CD14-positive monocyte (primary cell): ENCODE results near the gene SKIC8. TPM values are rescaled to one million over a fixed set of nuclear protein-coding genes. Genes with fewer than 3 reads are reported as not detected.

Experiments used
- DNase-seq, 3 donors: peaks; one replicate each; pipeline ENCODE4 v3.0.0-alpha.2; 2011 to 2022
- H2AFZ ChIP-seq: 2 replicates; pipeline ENCODE4 v1.6.0; 2012; ENCODE audit warnings: mild to moderate bottlenecking, low read depth, low read length, inconsistent platforms; ENCODE audit not compliant: insufficient read depth, poor library complexity, severe bottlenecking
- H3K27ac ChIP-seq, 2 donors: 1 replicate in 1 of 2; 2 replicates in 1 of 2; pipeline ENCODE4 v1.5.1; 2012 to 2013; ENCODE audit warnings: low read length in 2 of 2, control low read depth in 1 of 2, inconsistent platforms in 1 of 2, low read depth in 1 of 2, mild to moderate bottlenecking in 1 of 2
- H3K27me3 ChIP-seq, 2 donors: one replicate each; pipeline versions ENCODE4 v1.6.0 to v1.6.1; 2011 to 2013; ENCODE audit warnings: low read length in 2 of 2; ENCODE audit not compliant: control insufficient read depth in 2 of 2, insufficient read depth in 2 of 2
- H3K36me3 ChIP-seq, 2 donors: replicated peaks in 1 of 2; 1 replicate in 1 of 2; 2 replicates in 1 of 2; pipeline versions ENCODE4 v1.5.1 to v1.6.1; 2012 to 2013; ENCODE audit warnings: low read length in 2 of 2, control low read depth in 1 of 2, inconsistent platforms in 1 of 2, mild to moderate bottlenecking in 1 of 2; ENCODE audit not compliant: insufficient read depth in 2 of 2, control insufficient read depth in 1 of 2
- H3K4me1 ChIP-seq, 2 donors: 1 replicate in 1 of 2; 2 replicates in 1 of 2; pipeline versions ENCODE4 v1.5.1 to v1.6.1; 2012 to 2013; ENCODE audit warnings: low read length in 2 of 2, control low read depth in 1 of 2, inconsistent platforms in 1 of 2, mild to moderate bottlenecking in 1 of 2, moderate library complexity in 1 of 2; ENCODE audit not compliant: insufficient read depth in 2 of 2, control insufficient read depth in 1 of 2
- H3K4me2 ChIP-seq: replicated peaks from 2 replicates; pipeline ENCODE3; 2012; ENCODE audit warnings: low read length, moderate library complexity, mild to moderate bottlenecking; ENCODE audit not compliant: poor library complexity, severe bottlenecking; ENCODE audit errors: extremely low read depth
- H3K4me3 ChIP-seq, 3 experiments: fragments of 200-600 bp in 1 of 3; sonication (generic) in 1 of 3; replicated peaks in 1 of 3; 1 replicate in 2 of 3; 2 replicates in 1 of 3; pipeline ENCODE4 v1.5.1; 2011 to 2013; ENCODE audit warnings: low read length in 3 of 3, mild to moderate bottlenecking in 3 of 3, control low read depth in 2 of 3, low read depth in 2 of 3, inconsistent platforms in 1 of 3, moderate library complexity in 1 of 3
- H3K79me2 ChIP-seq: 2 replicates; pipeline ENCODE4 v1.6.0; 2012; ENCODE audit warnings: mild to moderate bottlenecking, control low read depth, inconsistent platforms, low read length, moderate library complexity; ENCODE audit not compliant: insufficient read depth
- H3K9ac ChIP-seq: 2 replicates; pipeline ENCODE4 v1.6.0; 2017; ENCODE audit warnings: low read length, mild to moderate bottlenecking; ENCODE audit not compliant: insufficient read depth, poor library complexity, severe bottlenecking
- H3K9me3 ChIP-seq, 2 donors: replicated peaks in 1 of 2; 1 replicate in 1 of 2; 2 replicates in 1 of 2; pipeline versions ENCODE4 v1.5.1 to v1.6.1; 2012 to 2013; ENCODE audit warnings: low read length in 2 of 2, control low read depth in 1 of 2; ENCODE audit not compliant: control insufficient read depth in 1 of 2, insufficient read depth in 1 of 2
- H4K20me1 ChIP-seq: 2 replicates; pipeline ENCODE4 v1.6.0; 2012; ENCODE audit warnings: mild to moderate bottlenecking, low read length, control low read depth, moderate library complexity; ENCODE audit not compliant: insufficient read depth
- H3K27ac Mint-ChIP-seq, 7 donors: one replicate each; pipeline ENCODE4 v1.8.0; 2020; ENCODE audit warnings: mild to moderate bottlenecking in 7 of 7, mixed read lengths in 7 of 7, moderate library complexity in 6 of 7, inconsistent platforms in 2 of 7
- H3K27me3 Mint-ChIP-seq, 3 donors: one replicate each; pipeline ENCODE4 v1.8.0; 2021 to 2022; ENCODE audit warnings: low read depth in 3 of 3, mild to moderate bottlenecking in 3 of 3, mixed read lengths in 3 of 3, moderate library complexity in 3 of 3, inconsistent platforms in 1 of 3
- H3K36me3 Mint-ChIP-seq, 2 donors: one replicate each; pipeline ENCODE4 v1.8.0; 2020; ENCODE audit warnings: mixed read lengths in 2 of 2, inconsistent platforms in 1 of 2, mild to moderate bottlenecking in 1 of 2
- H3K4me1 Mint-ChIP-seq: one replicate; pipeline ENCODE4 v1.8.0; 2020; ENCODE audit warnings: mild to moderate bottlenecking, mixed read lengths
- H3K4me3 Mint-ChIP-seq, 2 donors: one replicate each; pipeline ENCODE4 v1.8.0; 2020; ENCODE audit warnings: mild to moderate bottlenecking in 2 of 2, mixed read lengths in 2 of 2, moderate library complexity in 1 of 2
- H3K9me3 Mint-ChIP-seq, 7 donors: one replicate each; pipeline ENCODE4 v1.8.0; 2020 to 2022; ENCODE audit warnings: mixed read lengths in 7 of 7, mild to moderate bottlenecking in 6 of 7, moderate library complexity in 6 of 7, inconsistent platforms in 2 of 7
- CTCF ChIP-seq: fragments of 200-600 bp; IDR thresholded peaks from one replicate; pipeline ENCODE4 v1.8.0; 2022; ENCODE audit warnings: antibody characterized with exemption, mild to moderate bottlenecking
- WGBS: methylation state at CpG from one replicate; pipeline ENCODE4 v1.1.5; 2013; ENCODE audit warnings: missing lambda C conversion rate; ENCODE audit not compliant: insufficient coverage; 5-methylcytosine and 5-hydroxymethylcytosine counted together
- intact Hi-C, 2 donors: fragments of 100-400 bp; cut with micrococcal nuclease; formaldehyde crosslinking; loops; one replicate each; pipeline versions ENCODE4 v1.15.0 to v1.15.1; 2023
- polyA plus RNA-seq, 3 donors: library from polyadenylated mRNA; depleted of rRNA in 1 of 3; unstranded in 2 of 3; stranded (reverse) in 1 of 3; fragments of 300-500 nt in 2 of 3; fragments of >200 nt in 1 of 3; fragmentation: Illumina TruSeq in 2 of 3; gene quantifications; 1 replicate in 2 of 3; 2 replicates in 1 of 3; pipeline ENCODE4 v1.2.3, GENCODE V29; 2012 to 2021

The SKIC8 gene
- polyA plus RNA-seq, 3 donors: 59.8 to 123 (median 88.0) TPM

- no peak overlapping the region for H3K27ac ChIP-seq
- H3K9me3 ChIP-seq: no peaks in the 10 kb centered on the region
- peak overlapping the region; percentile 67 to 75 for H3K4me3 Mint-ChIP-seq
- no peaks in the 10 kb centered on the region for H3K27me3 ChIP-seq
- H3K4me3 ChIP-seq: no peak overlapping the region
- peak overlapping the region; percentile 91 for H2AFZ ChIP-seq
- intact Hi-C loops: no loop called here
- H3K79me2 ChIP-seq: peaks cover 9% of the 10 kb centered on the region
- WGBS: 88% methylated on average over 5 of the region's 7 CpGs
- H3K4me1 ChIP-seq: peaks cover 11 to 19% of the 10 kb centered on the region in 2 donors
- H3K27ac Mint-ChIP-seq: peak overlapping the region in 1 of 7 donors; percentile 30
- no peak for DNase-seq
- H3K9ac ChIP-seq: no peak overlapping the region
- peaks cover 19% of the 10 kb centered on the region for H3K4me1 Mint-ChIP-seq
- TF ChIP-seq CTCF: no peak
- H3K36me3 ChIP-seq: no peaks in the 10 kb centered on the region
- no peaks in the 10 kb centered on the region for H3K9me3 Mint-ChIP-seq
- H3K4me2 ChIP-seq: no peak overlapping the region
- no peaks in the 10 kb centered on the region for H4K20me1 ChIP-seq
- peaks cover 0 to 2% of the 10 kb centered on the region in 2 donors for H3K36me3 Mint-ChIP-seq
- peaks cover 0 to 3% (median 3%) of the 10 kb centered on the region in 3 donors for H3K27me3 Mint-ChIP-seq
Observed at GRCh38 chr15:78263351-78263781, 36.0 kb downstream of the SKIC8 start.

- Histone ChIP-seq H3K4me2 (no peak overlapping the region), H3K9me3 (no peaks in the 10 kb centered on the region), H3K36me3 (no peaks in the 10 kb centered on the region), H3K9ac (no peak overlapping the region), H3K27ac (no peak overlapping the region), H3K4me3 (no peak overlapping the region), H3K79me2 (peaks cover 8% of the 10 kb centered on the region), H3K27me3 (no peaks in the 10 kb centered on the region), H2AFZ (no peak overlapping the region), H4K20me1 (no peaks in the 10 kb centered on the region), H3K4me1 (peaks cover 11 to 19% of the 10 kb centered on the region in 2 donors)
- Mint-ChIP-seq H3K9me3 (no peaks in the 10 kb centered on the region), H3K36me3 (no peaks in the 10 kb centered on the region), H3K4me1 (peaks cover 12% of the 10 kb centered on the region), H3K27me3 (peaks cover 0 to 3% (median 3%) of the 10 kb centered on the region in 3 donors), H3K4me3 (no peak overlapping the region), H3K27ac (peak overlapping the region in 1 of 7 donors; percentile 42)
- WGBS: 90% methylated on average over 3 of the region's 3 CpGs
- intact Hi-C loops: no loop called here
- no peak for TF ChIP-seq CTCF
- DNase-seq: no peak
Observed at GRCh38 chr15:78261062-78261461, 38.3 kb downstream of the SKIC8 start.
